HEK293 (cell line): ENCODE data around the gene CHMP4B.

Experiments
- CTCF ChIA-PET: fragments of 350-600 bp; formaldehyde crosslinking; extraction: SDS; loops from one replicate; lab custom pipeline; 2021; ENCODE audit warnings: antibody characterized with exemption; lab: Yijun Ruan, JAX
- POLR2A ChIA-PET: fragments of 300-600 bp; formaldehyde crosslinking; extraction: SDS; loops from one replicate; lab custom pipeline; 2020; ENCODE audit warnings: antibody characterized with exemption, inconsistent platforms; lab: Yijun Ruan, JAX
- H3K27ac ChIP-seq: fragments of 200-500 bp; sonication (Bioruptor generic); 2 replicates; pipeline ENCODE4 v1.5.1; 2014; ENCODE audit warnings: low read depth, low read length, control low read depth, inconsistent platforms; ENCODE audit errors: extremely low read depth
- H3K36me3 ChIP-seq, 2 experiments: fragments of 200-500 bp in 1 of 2; sonication (Bioruptor generic) in 1 of 2; 1 replicate in 1 of 2; 2 replicates in 1 of 2; pipeline ENCODE4 v1.5.1; 2014 to 2017; ENCODE audit warnings: inconsistent platforms in 2 of 2, low read length in 2 of 2; ENCODE audit not compliant: control insufficient read depth in 2 of 2, insufficient read depth in 1 of 2
- H3K4me1 ChIP-seq: fragments of 200-500 bp; sonication (Bioruptor generic); 2 replicates; pipeline ENCODE4 v1.5.1; 2014; ENCODE audit warnings: mild to moderate bottlenecking, low read length, inconsistent platforms; ENCODE audit not compliant: control insufficient read depth, insufficient read depth
- H3K4me3 ChIP-seq: 2 replicates; pipeline ENCODE4 v1.5.1; 2011; ENCODE audit warnings: low read depth, mild to moderate bottlenecking, control low read depth, low read length, moderate library complexity
- H3K9me3 ChIP-seq: fragments of 200-500 bp; sonication (Bioruptor generic); 2 replicates; pipeline ENCODE4 v1.5.1; 2014; ENCODE audit warnings: low read depth, low read length, inconsistent platforms; ENCODE audit not compliant: control insufficient read depth, insufficient read depth
- GFI1B ChIP-seq: fragments of 450-650 bp; formaldehyde crosslinking; IDR thresholded peaks from 2 replicates; pipeline ENCODE4 v1.5.1; 2016; ENCODE audit warnings: missing biosample characterization, missing genetic modification characterization
- KLF16 ChIP-seq: fragments of 450-650 bp; formaldehyde crosslinking; IDR thresholded peaks from 2 replicates; pipeline ENCODE4 v1.5.1; 2017; ENCODE audit warnings: missing biosample characterization, missing genetic modification characterization
- KLF8 ChIP-seq: fragments of 450-650 bp; formaldehyde crosslinking; IDR thresholded peaks from 2 replicates; pipeline ENCODE4 v1.5.1; 2016; ENCODE audit warnings: missing biosample characterization, missing genetic modification characterization
- REPIN1 ChIP-seq: fragments of 450-650 bp; formaldehyde crosslinking; IDR thresholded peaks from 2 replicates; pipeline ENCODE4 v1.5.1; 2017; ENCODE audit warnings: missing biosample characterization, missing genetic modification characterization, low read depth
- REST ChIP-seq: fragments of 450-650 bp; formaldehyde crosslinking; IDR thresholded peaks from 2 replicates; pipeline ENCODE4 v1.5.1; 2016; ENCODE audit warnings: missing biosample characterization, missing genetic modification characterization
- SP7 ChIP-seq: fragments of 450-650 bp; formaldehyde crosslinking; IDR thresholded peaks from 2 replicates; pipeline ENCODE4 v1.5.1; 2016; ENCODE audit warnings: missing biosample characterization, missing genetic modification characterization
- YY2 ChIP-seq: fragments of 450-650 bp; formaldehyde crosslinking; IDR thresholded peaks from 2 replicates; pipeline ENCODE4 v1.5.1; 2016; ENCODE audit warnings: missing biosample characterization, missing genetic modification characterization
- ZBTB48 ChIP-seq: fragments of 450-650 bp; formaldehyde crosslinking; IDR thresholded peaks from 2 replicates; pipeline ENCODE4 v1.5.1; 2016; ENCODE audit warnings: missing biosample characterization, missing genetic modification characterization
- ZFHX2 ChIP-seq: fragments of 450-650 bp; formaldehyde crosslinking; conservative IDR thresholded peaks from 2 replicates; pipeline ENCODE4 v1.5.1; 2016; ENCODE audit warnings: missing biosample characterization, missing genetic modification characterization
- ZNF239 ChIP-seq: fragments of 450-650 bp; formaldehyde crosslinking; IDR thresholded peaks from 2 replicates; pipeline ENCODE4 v1.5.1; 2016; ENCODE audit warnings: missing biosample characterization, missing genetic modification characterization
- ZNF350 ChIP-seq: fragments of 450-650 bp; formaldehyde crosslinking; IDR thresholded peaks from 2 replicates; pipeline ENCODE4 v1.5.0; 2017; ENCODE audit warnings: missing biosample characterization, mild to moderate bottlenecking, missing genetic modification characterization
- ZNF473 ChIP-seq: fragments of 450-650 bp; formaldehyde crosslinking; IDR thresholded peaks from 2 replicates; pipeline ENCODE4 v1.5.1; 2017; ENCODE audit warnings: missing biosample characterization, missing genetic modification characterization
- ZNF521 ChIP-seq: fragments of 450-650 bp; formaldehyde crosslinking; IDR thresholded peaks from 2 replicates; pipeline ENCODE4 v1.5.1; 2017; ENCODE audit warnings: missing biosample characterization, mild to moderate bottlenecking, missing genetic modification characterization
- ZNF571 ChIP-seq: fragments of 450-650 bp; formaldehyde crosslinking; IDR thresholded peaks from 2 replicates; pipeline ENCODE4 v1.5.0; 2017; ENCODE audit warnings: missing biosample characterization, missing genetic modification characterization
- ZNF580 ChIP-seq: fragments of 450-650 bp; formaldehyde crosslinking; IDR thresholded peaks from 2 replicates; pipeline ENCODE4 v1.5.1; 2016; ENCODE audit warnings: missing biosample characterization, missing genetic modification characterization
- ZNF626 ChIP-seq: fragments of 450-650 bp; sonication (Bioruptor Pico); formaldehyde crosslinking; IDR thresholded peaks from 2 replicates; pipeline ENCODE4 v1.5.1; 2018; ENCODE audit warnings: missing biosample characterization, missing genetic modification characterization, inconsistent platforms
- ZNF654 ChIP-seq: fragments of 450-650 bp; formaldehyde crosslinking; IDR thresholded peaks from 2 replicates; pipeline ENCODE4 v1.5.1; 2016; ENCODE audit warnings: low read depth, missing biosample characterization, missing genetic modification characterization
- TF ChIP-seq, protein P1 (sequence below): fragments of 450-650 bp; formaldehyde crosslinking; IDR thresholded peaks from 2 replicates; pipeline ENCODE4 v1.5.1; 2016; ENCODE audit warnings: missing biosample characterization, missing genetic modification characterization
- TF ChIP-seq, protein P2 (sequence below): fragments of 450-650 bp; formaldehyde crosslinking; IDR thresholded peaks from 2 replicates; pipeline ENCODE4 v1.5.1; 2017; ENCODE audit warnings: missing biosample characterization, mild to moderate bottlenecking, missing genetic modification characterization, moderate library complexity
- TF ChIP-seq, protein P3 (sequence below): fragments of 450-650 bp; formaldehyde crosslinking; IDR thresholded peaks from 2 replicates; pipeline ENCODE4 v1.5.1; 2017; ENCODE audit warnings: missing biosample characterization, missing genetic modification characterization
- TF ChIP-seq, protein P4 (sequence below): fragments of 450-650 bp; formaldehyde crosslinking; IDR thresholded peaks from 2 replicates; pipeline ENCODE4 v1.5.1; 2016; ENCODE audit warnings: missing biosample characterization, missing genetic modification characterization

CHMP4B gene

GRCh38 chr20:33866398-33867100 is 55.4 kb downstream of the CHMP4B start:
- H3K9me3 ChIP-seq: no peaks in the 10 kb centered on the region
- ChIA-PET CTCF (no interaction called here), POLR2A (no interaction called here)
- H3K4me1 ChIP-seq: no peaks in the 10 kb centered on the region
- no peak overlapping the region for H3K27ac ChIP-seq
- peak; percentile 92 for TF ChIP-seq REST (tag by site-specific recombination)
- TF ChIP-seq ZNF626: no peak
- no peaks in the 10 kb centered on the region for H3K36me3 ChIP-seq
- H3K4me3 ChIP-seq: no peak overlapping the region

GRCh38 chr20:33868042-33868441 is 56.9 kb downstream of the CHMP4B start:
- CTCF ChIA-PET: no interaction called here

DNA sequence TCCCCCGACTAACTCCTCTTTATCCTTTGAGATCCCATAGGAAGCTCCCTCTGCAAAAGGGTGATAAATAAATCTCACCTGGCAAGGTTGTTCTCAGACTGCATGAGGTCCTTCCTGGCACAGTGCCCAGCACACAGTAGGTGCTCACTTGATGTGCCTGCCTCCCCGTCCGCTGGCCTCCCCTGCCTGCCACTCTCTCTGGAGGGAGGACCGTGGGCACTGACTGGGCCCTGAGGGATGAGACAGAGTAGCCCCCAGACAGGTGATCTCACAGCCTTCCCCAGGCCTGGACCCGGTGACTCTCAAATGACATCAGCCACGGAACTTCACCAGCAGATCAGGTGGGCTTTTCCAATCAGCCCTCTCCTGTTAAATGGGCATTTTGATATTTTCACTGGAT is 57.4 kb downstream of the CHMP4B start:
- ChIA-PET POLR2A (no interaction called here), CTCF (no interaction called here)
- no peaks in the 10 kb centered on the region for H3K4me1 ChIP-seq
- no peaks in the 10 kb centered on the region for H3K36me3 ChIP-seq
- no peak overlapping the region for H3K27ac ChIP-seq
- no peak overlapping the region for H3K4me3 ChIP-seq
- no peaks in the 10 kb centered on the region for H3K9me3 ChIP-seq
- TF ChIP-seq, protein P1, sequence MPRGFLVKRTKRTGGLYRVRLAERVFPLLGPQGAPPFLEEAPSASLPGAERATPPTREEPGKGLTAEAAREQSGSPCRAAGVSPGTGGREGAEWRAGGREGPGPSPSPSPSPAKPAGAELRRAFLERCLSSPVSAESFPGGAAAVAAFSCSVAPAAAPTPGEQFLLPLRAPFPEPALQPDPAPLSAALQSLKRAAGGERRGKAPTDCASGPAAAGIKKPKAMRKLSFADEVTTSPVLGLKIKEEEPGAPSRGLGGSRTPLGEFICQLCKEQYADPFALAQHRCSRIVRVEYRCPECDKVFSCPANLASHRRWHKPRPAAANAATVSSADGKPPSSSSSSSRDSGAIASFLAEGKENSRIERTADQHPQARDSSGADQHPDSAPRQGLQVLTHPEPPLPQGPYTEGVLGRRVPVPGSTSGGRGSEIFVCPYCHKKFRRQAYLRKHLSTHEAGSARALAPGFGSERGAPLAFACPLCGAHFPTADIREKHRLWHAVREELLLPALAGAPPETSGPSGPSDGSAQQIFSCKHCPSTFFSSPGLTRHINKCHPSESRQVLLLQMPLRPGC (tag by site-specific recombination): no peak
- TF ChIP-seq SP7 (no peak), ZNF580 (tag by site-specific recombination) (no peak), ZNF571 (no peak), KLF8 (tag by site-specific recombination) (no peak), GFI1B (tag by site-specific recombination) (no peak), ZNF521 (tag by site-specific recombination) (no peak), ZFHX2 (tag by site-specific recombination) (no peak), ZNF350 (tag by site-specific recombination) (no peak), KLF16 (tag by site-specific recombination) (no peak), YY2 (tag by site-specific recombination) (no peak), ZNF473 (tag by site-specific recombination) (no peak), ZBTB48 (tag by site-specific recombination) (no peak)
- TF ChIP-seq, protein P2, sequence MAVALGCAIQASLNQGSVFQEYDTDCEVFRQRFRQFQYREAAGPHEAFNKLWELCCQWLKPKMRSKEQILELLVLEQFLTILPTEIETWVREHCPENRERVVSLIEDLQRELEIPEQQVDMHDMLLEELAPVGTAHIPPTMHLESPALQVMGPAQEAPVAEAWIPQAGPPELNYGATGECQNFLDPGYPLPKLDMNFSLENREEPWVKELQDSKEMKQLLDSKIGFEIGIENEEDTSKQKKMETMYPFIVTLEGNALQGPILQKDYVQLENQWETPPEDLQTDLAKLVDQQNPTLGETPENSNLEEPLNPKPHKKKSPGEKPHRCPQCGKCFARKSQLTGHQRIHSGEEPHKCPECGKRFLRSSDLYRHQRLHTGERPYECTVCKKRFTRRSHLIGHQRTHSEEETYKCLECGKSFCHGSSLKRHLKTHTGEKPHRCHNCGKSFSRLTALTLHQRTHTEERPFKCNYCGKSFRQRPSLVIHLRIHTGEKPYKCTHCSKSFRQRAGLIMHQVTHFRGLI (tag by site-specific recombination): no peak
- TF ChIP-seq, protein P3, sequence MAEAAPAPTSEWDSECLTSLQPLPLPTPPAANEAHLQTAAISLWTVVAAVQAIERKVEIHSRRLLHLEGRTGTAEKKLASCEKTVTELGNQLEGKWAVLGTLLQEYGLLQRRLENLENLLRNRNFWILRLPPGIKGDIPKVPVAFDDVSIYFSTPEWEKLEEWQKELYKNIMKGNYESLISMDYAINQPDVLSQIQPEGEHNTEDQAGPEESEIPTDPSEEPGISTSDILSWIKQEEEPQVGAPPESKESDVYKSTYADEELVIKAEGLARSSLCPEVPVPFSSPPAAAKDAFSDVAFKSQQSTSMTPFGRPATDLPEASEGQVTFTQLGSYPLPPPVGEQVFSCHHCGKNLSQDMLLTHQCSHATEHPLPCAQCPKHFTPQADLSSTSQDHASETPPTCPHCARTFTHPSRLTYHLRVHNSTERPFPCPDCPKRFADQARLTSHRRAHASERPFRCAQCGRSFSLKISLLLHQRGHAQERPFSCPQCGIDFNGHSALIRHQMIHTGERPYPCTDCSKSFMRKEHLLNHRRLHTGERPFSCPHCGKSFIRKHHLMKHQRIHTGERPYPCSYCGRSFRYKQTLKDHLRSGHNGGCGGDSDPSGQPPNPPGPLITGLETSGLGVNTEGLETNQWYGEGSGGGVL: no peak

More at GRCh38 chr20:33868042-33868441, 56.9 kb downstream of the CHMP4B start:
- Histone ChIP-seq H3K36me3 (no peaks in the 10 kb centered on the region), H3K4me1 (no peaks in the 10 kb centered on the region), H3K4me3 (no peak overlapping the region), H3K27ac (no peak overlapping the region), H3K9me3 (no peaks in the 10 kb centered on the region)
- TF ChIP-seq ZNF239 (no peak), ZNF654 (tag by site-specific recombination) (no peak), REPIN1 (tag by site-specific recombination) (no peak)
- TF ChIP-seq, protein P4, sequence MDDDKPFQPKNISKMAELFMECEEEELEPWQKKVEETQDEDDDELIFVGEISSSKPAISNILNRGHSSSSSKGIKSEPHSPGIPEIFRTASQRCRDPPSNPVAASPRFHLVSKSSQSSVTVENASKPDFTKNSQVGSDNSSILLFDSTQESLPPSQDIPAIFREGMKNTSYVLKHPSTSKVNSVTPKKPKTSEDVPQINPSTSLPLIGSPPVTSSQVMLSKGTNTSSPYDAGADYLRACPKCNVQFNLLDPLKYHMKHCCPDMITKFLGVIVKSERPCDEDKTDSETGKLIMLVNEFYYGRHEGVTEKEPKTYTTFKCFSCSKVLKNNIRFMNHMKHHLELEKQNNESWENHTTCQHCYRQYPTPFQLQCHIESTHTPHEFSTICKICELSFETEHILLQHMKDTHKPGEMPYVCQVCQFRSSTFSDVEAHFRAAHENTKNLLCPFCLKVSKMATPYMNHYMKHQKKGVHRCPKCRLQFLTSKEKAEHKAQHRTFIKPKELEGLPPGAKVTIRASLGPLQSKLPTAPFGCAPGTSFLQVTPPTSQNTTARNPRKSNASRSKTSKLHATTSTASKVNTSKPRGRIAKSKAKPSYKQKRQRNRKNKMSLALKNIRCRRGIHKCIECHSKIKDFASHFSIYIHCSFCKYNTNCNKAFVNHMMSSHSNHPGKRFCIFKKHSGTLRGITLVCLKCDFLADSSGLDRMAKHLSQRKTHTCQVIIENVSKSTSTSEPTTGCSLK: no peak
- POLR2A ChIA-PET: no interaction called here
